ENCODE results near the gene KLHL26. TPM values are rescaled to one million over a fixed set of nuclear protein-coding genes. Genes with fewer than 3 reads are reported as not detected.

The KLHL26 gene
- total RNA-seq, 1 donor from 2014 or later: 10.9 TPM

- Mint-ChIP-seq H3K4me1 (peaks cover 29% of the 10 kb centered on the region), H3K9me3 (no peaks in the 10 kb centered on the region), H3K4me3 (peak overlapping the region; percentile 15), H3K27me3 (peaks cover under 1% of the 10 kb centered on the region), H3K36me3 (ENCODE audit: low read depth) (peaks cover 10% of the 10 kb centered on the region), H3K27ac (peak overlapping the region; percentile 24)
- intact Hi-C loops (cut with micrococcal nuclease): loop anchor here (1.0 to 5.0 kb wide), 4 partner anchors 82 to 394 kb away; no protein-coding TSS in a partner anchor
- ATAC-seq (ENCODE audit: low read depth) (no peak), DNase-seq (no peak)
- POLR2A ChIA-PET: interaction anchor here (0.9 to 2.6 kb wide), 7 partner anchors 22 to 326 kb away, joined by 3 to 13 read pairs (median 5); partner anchors contain the start of genes COPE, DDX49, KXD1 and UBA52
- no peak for TF ChIP-seq CTCF (IDR thresholded peaks at IDR 0.05)
- CTCF ChIA-PET: interaction anchor here (0.6 to 3.1 kb wide), 13 partner anchors 7 to 394 kb away, joined by 3 to 38 read pairs (median 3); partner anchors contain the start of genes ELL and UBA52
These were observed 43.3 kb upstream of the KLHL26 start for GRCh38 chr19:18593367-18594095.

GRCh38 chr19:18594096-18594823, 42.6 kb upstream of the KLHL26 start:
- DNase-seq (peak; percentile 75), ATAC-seq (ENCODE audit: low read depth) (peak; percentile 83)
- TF ChIP-seq CTCF (IDR thresholded peaks at IDR 0.05): no peak
- H3K4me3 Mint-ChIP-seq: peak overlapping the region; percentile 76
- intact Hi-C loops (cut with micrococcal nuclease): loop anchor here (1.0 to 5.0 kb wide), 4 partner anchors 81 to 393 kb away; no protein-coding TSS in a partner anchor
- peaks cover 10% of the 10 kb centered on the region for H3K36me3 Mint-ChIP-seq (ENCODE audit: low read depth)
- ChIA-PET CTCF (interaction anchor here (0.6 to 3.1 kb wide), 13 partner anchors 8 to 393 kb away, joined by 3 to 38 read pairs (median 3); partner anchors contain the start of genes ELL and UBA52), POLR2A (interaction anchor here (0.6 to 2.6 kb wide), 7 partner anchors 23 to 325 kb away, joined by 3 to 13 read pairs (median 6); partner anchors contain the start of genes COPE, DDX49, KXD1 and UBA52)
- H3K27me3 Mint-ChIP-seq: peaks cover 5% of the 10 kb centered on the region
- peaks cover 29% of the 10 kb centered on the region for H3K4me1 Mint-ChIP-seq
- H3K27ac Mint-ChIP-seq: no peak overlapping the region
- no peaks in the 10 kb centered on the region for H3K9me3 Mint-ChIP-seq

GRCh38 chr19:18594824-18595373, 41.9 kb upstream of the KLHL26 start:
- Mint-ChIP-seq H3K4me1 (peaks cover 25% of the 10 kb centered on the region), H3K9me3 (no peaks in the 10 kb centered on the region), H3K36me3 (ENCODE audit: low read depth) (peaks cover 10% of the 10 kb centered on the region), H3K27me3 (peaks cover 8% of the 10 kb centered on the region), H3K4me3 (peak overlapping the region; percentile 76), H3K27ac (no peak overlapping the region)
- no peak for TF ChIP-seq CTCF (IDR thresholded peaks at IDR 0.05)
- intact Hi-C loops (cut with micrococcal nuclease): loop anchor here (1.0 to 5.0 kb wide), 4 partner anchors 80 to 392 kb away; no protein-coding TSS in a partner anchor
- DNase-seq: no peak
- ChIA-PET CTCF (interaction anchor here (1.0 to 3.1 kb wide), 6 partner anchors 50 to 253 kb away, joined by 3 to 38 read pairs (median 3); partner anchors contain the start of genes ELL and UPF1), POLR2A (interaction anchor here (0.6 to 2.6 kb wide), 3 partner anchors 74 to 252 kb away, joined by 4 to 6 read pairs (median 6); no protein-coding TSS in a partner anchor)
- ATAC-seq (ENCODE audit: low read depth): no peak

- H3K4me3 Mint-ChIP-seq: peak overlapping the region; percentile 50
- intact Hi-C loops (cut with micrococcal nuclease): no loop called here
- H3K27ac Mint-ChIP-seq: no peak overlapping the region
- H3K27me3 Mint-ChIP-seq: peaks cover 10% of the 10 kb centered on the region
- TF ChIP-seq CTCF (IDR thresholded peaks at IDR 0.05): no peak
- peaks cover 21% of the 10 kb centered on the region for H3K4me1 Mint-ChIP-seq
- peaks cover 10% of the 10 kb centered on the region for H3K36me3 Mint-ChIP-seq (ENCODE audit: low read depth)
- DNase-seq (no peak), ATAC-seq (ENCODE audit: low read depth) (no peak)
- ChIA-PET CTCF (interaction anchor here (1.1 to 1.5 kb wide), 2 partner anchors 237 to 252 kb away, joined by 3 read pairs; partner anchors contain the start of gene UPF1), POLR2A (no interaction called here)
- H3K9me3 Mint-ChIP-seq: no peaks in the 10 kb centered on the region
These were observed 41.4 kb upstream of the KLHL26 start for GRCh38 chr19:18595475-18595874.
